ENCODE results near the gene DDAH2.

GRCh38 chr6:31765559-31765909 is 36.4 kb upstream of the DDAH2 start:
- no peak for TF ChIP-seq POLR2A (IDR thresholded peaks at IDR 0.05)
- TF ChIP-seq, protein P1, sequence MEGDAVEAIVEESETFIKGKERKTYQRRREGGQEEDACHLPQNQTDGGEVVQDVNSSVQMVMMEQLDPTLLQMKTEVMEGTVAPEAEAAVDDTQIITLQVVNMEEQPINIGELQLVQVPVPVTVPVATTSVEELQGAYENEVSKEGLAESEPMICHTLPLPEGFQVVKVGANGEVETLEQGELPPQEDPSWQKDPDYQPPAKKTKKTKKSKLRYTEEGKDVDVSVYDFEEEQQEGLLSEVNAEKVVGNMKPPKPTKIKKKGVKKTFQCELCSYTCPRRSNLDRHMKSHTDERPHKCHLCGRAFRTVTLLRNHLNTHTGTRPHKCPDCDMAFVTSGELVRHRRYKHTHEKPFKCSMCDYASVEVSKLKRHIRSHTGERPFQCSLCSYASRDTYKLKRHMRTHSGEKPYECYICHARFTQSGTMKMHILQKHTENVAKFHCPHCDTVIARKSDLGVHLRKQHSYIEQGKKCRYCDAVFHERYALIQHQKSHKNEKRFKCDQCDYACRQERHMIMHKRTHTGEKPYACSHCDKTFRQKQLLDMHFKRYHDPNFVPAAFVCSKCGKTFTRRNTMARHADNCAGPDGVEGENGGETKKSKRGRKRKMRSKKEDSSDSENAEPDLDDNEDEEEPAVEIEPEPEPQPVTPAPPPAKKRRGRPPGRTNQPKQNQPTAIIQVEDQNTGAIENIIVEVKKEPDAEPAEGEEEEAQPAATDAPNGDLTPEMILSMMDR (IDR thresholded peaks at IDR 0.05 in 4 of 5, conservative IDR thresholded peaks at IDR 0.05 in 1 of 5): no peak
